Body of pancreas (tissue), 4 donors: ENCODE results near the gene KXD1.
A peak's percentile ranks its signal among the peaks of the same experiment; 100 is the strongest.

Experiments used
- POLR2A ChIP-seq, 3 donors: fragments of 450-650 bp; IDR thresholded peaks; one replicate each; pipeline ENCODE4 v1.6.1; 2016; ENCODE audit warnings: antibody characterized with exemption in 3 of 3, mild to moderate bottlenecking in 2 of 3
- TF ChIP-seq, protein P1 (sequence below), 7 experiments: fragments of 450-650 bp in 4 of 7; fragments of 200-600 bp in 3 of 7; sonication (generic) in 3 of 7; IDR thresholded peaks; one replicate each; pipeline ENCODE4 v1.5.1; 2016 to 2019; ENCODE audit warnings: antibody characterized with exemption in 7 of 7

GRCh38 chr19:18519962-18520847, 37.5 kb upstream of the KXD1 start:
- TF ChIP-seq, protein P1, sequence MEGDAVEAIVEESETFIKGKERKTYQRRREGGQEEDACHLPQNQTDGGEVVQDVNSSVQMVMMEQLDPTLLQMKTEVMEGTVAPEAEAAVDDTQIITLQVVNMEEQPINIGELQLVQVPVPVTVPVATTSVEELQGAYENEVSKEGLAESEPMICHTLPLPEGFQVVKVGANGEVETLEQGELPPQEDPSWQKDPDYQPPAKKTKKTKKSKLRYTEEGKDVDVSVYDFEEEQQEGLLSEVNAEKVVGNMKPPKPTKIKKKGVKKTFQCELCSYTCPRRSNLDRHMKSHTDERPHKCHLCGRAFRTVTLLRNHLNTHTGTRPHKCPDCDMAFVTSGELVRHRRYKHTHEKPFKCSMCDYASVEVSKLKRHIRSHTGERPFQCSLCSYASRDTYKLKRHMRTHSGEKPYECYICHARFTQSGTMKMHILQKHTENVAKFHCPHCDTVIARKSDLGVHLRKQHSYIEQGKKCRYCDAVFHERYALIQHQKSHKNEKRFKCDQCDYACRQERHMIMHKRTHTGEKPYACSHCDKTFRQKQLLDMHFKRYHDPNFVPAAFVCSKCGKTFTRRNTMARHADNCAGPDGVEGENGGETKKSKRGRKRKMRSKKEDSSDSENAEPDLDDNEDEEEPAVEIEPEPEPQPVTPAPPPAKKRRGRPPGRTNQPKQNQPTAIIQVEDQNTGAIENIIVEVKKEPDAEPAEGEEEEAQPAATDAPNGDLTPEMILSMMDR (IDR thresholded peaks at IDR 0.05) = peak; percentile 33 to 89 (median 77)
- TF ChIP-seq POLR2A (IDR thresholded peaks at IDR 0.05) = peak in 2 of 3 donors; percentile 39 to 40
